HL-60 (cell line): ENCODE results near the gene RCBTB1.

Experiments
- DNase-seq, 2 experiments: peaks; one replicate each; pipeline ENCODE4 v3.0.0-alpha.2; 2010 to 2020; ENCODE audit warnings: low read depth in 1 of 2, low spot score in 1 of 2
- H3K27ac ChIP-seq: fragments of 250-450 bp; sonication (Bioruptor Pico); replicated peaks from 2 replicates; pipeline ENCODE4 v1.5.1; 2020; ENCODE audit warnings: mild to moderate bottlenecking, moderate library complexity
- H3K27me3 ChIP-seq: fragments of 250-450 bp; sonication (Bioruptor Pico); 2 replicates; pipeline ENCODE4 v1.5.1; 2021; ENCODE audit warnings: mild to moderate bottlenecking, moderate library complexity; ENCODE audit not compliant: insufficient read depth, poor library complexity, severe bottlenecking
- H3K4me3 ChIP-seq: replicated peaks from 2 replicates; pipeline ENCODE4 v1.5.1; 2011; ENCODE audit warnings: mild to moderate bottlenecking, control low read depth, low read length; ENCODE audit not compliant: insufficient read depth
- CTCF ChIP-seq: IDR thresholded peaks from one replicate; pipeline ENCODE4 v1.5.1; 2011; ENCODE audit warnings: low read length, control low read depth, inconsistent platforms; ENCODE audit not compliant: insufficient read depth
- GABPA ChIP-seq: IDR thresholded peaks from 2 replicates; pipeline ENCODE4 v1.6.1; 2012; ENCODE audit warnings: low read depth
- POLR2AphosphoS5 ChIP-seq: IDR thresholded peaks from 2 replicates; pipeline ENCODE4 v1.6.1; 2012; ENCODE audit warnings: low read depth
- REST ChIP-seq: IDR thresholded peaks from 2 replicates; pipeline ENCODE4 v1.6.1; 2012; ENCODE audit warnings: low read depth; ENCODE audit not compliant: insufficient replicate concordance
- SPI1 ChIP-seq: IDR thresholded peaks from 2 replicates; pipeline ENCODE4 v1.6.1; 2012; ENCODE audit warnings: low read depth, mild to moderate bottlenecking, borderline replicate concordance

Gene RCBTB1

GRCh38 chr13:49530457-49530856, 54.9 kb downstream of the RCBTB1 start:
- peak overlapping the region; percentile 61 for H3K27ac ChIP-seq
- no peak overlapping the region for H3K4me3 ChIP-seq
- no peaks in the 10 kb centered on the region for H3K27me3 ChIP-seq
- TF ChIP-seq SPI1 = peak; percentile 73; the same call in 1 of the 2 replicates
- TF ChIP-seq GABPA = no peak
- TF ChIP-seq CTCF = no peak
- no peak for TF ChIP-seq REST
- TF ChIP-seq POLR2AphosphoS5 = peak; percentile 27; the same call in 1 of the 2 replicates
- peak; percentile 70 to 87 for DNase-seq

- no peak for DNase-seq
- no peaks in the 10 kb centered on the region for H3K27me3 ChIP-seq
- H3K4me3 ChIP-seq = no peak overlapping the region
- no peak for TF ChIP-seq CTCF
- TF ChIP-seq POLR2AphosphoS5 = no peak
- no peak for TF ChIP-seq GABPA
- TF ChIP-seq SPI1 = peak; percentile 67; the same call in 1 of the 2 replicates
- no peak for TF ChIP-seq REST
- peak overlapping the region; percentile 25 for H3K27ac ChIP-seq
Measured at GRCh38 chr13:49528161-49528560, 57.2 kb downstream of the RCBTB1 start.

- H3K27ac ChIP-seq = no peak overlapping the region
Measured at GRCh38 chr13:49527123-49527522, 58.2 kb downstream of the RCBTB1 start.

More at GRCh38 chr13:49527123-49527522, 58.2 kb downstream of the RCBTB1 start:
- H3K4me3 ChIP-seq = no peak overlapping the region
- peak in 1 of 2 experiments; percentile 71 for DNase-seq
- no peak for TF ChIP-seq SPI1
- no peak for TF ChIP-seq REST
- peak; percentile 38; the same call in 1 of the 2 replicates for TF ChIP-seq POLR2AphosphoS5
- no peaks in the 10 kb centered on the region for H3K27me3 ChIP-seq
